ENCODE measurements around the gene NAALADL2.
"Not testable (repeated sequence)": the region's sequence is repeated elsewhere in the genome, so short reads cannot be mapped to it uniquely, and the experiment has no call there.

The NAALADL2 gene

DNA sequence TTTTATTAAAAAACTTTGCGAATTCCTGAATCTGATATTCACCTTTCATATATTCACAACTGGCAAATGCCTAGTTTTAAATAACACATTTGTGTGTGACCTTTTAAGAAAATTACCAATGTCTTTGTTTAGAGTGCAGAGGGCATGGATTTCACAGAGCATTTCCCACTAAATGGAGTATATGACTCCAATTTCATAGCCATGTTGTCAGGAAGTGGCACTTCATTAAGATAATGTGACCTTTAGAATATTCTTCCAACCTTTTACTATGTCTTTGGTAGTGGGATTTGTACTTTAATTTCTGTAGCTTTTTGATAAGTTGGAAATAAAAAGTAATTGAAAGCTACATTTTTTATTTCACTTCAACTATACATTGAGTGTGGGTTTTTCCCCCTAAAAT is 188.7 kb downstream of the NAALADL2 start:
- H3K4me3 Mint-ChIP-seq: no peak overlapping the region
- H3K4me1 Mint-ChIP-seq: no peaks in the 10 kb centered on the region
- CTCF ChIA-PET: no interaction called here
- H3K36me3 Mint-ChIP-seq: no peaks in the 10 kb centered on the region
- no peak for DNase-seq
- no peaks in the 10 kb centered on the region for H3K27me3 Mint-ChIP-seq
- no peak overlapping the region for H3K27ac Mint-ChIP-seq
- peaks cover 2% of the 10 kb centered on the region for H3K9me3 Mint-ChIP-seq

DNA sequence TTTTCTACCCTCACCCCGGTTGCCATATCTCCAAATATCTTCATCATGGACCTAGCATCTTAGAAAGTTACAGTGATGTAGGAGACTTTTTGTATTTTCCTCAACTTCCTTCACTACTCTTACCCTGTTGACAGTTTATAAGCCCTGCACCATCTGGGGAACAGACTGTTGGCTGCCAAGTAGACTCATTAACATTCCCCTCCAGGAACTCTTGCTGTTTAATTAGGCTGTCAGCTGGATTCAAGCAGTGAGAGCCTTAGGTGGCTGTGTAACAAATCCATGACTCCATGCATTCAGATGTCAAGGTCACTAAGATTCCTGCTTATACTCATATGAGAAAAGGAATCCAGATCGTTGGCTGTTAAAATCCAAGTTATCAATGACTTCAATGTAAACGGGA is 198.3 kb downstream of the NAALADL2 start:
- Mint-ChIP-seq H3K36me3 (no peaks in the 10 kb centered on the region), H3K27me3 (no peaks in the 10 kb centered on the region), H3K4me1 (no peaks in the 10 kb centered on the region), H3K27ac (no peak overlapping the region), H3K4me3 (no peak overlapping the region), H3K9me3 (peaks cover 16% of the 10 kb centered on the region)
- CTCF ChIA-PET: no interaction called here
- DNase-seq: no peak

DNA sequence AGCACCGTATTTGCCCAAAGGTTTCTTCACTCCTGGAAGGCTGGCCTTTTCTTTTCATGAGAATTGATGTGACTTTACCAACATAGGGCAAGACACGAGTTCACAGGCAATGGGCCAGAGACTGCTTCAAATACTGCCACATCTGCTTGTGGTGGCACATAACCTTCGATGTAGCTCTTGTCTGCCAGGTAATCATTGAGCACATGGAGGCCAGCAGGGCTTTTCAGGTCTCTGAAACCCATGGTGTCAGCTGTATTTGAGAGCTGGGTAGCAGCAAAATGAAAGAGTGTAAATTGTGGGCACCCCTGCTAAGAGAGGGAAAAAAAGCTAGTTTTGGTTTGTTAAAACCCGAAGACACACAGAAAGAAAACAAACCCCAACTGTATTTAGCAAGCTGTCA is 200.7 kb downstream of the NAALADL2 start:
- no peaks in the 10 kb centered on the region for H3K4me1 Mint-ChIP-seq
- DNase-seq: no peak
- H3K4me3 Mint-ChIP-seq: no peak overlapping the region
- H3K27ac Mint-ChIP-seq: no peak overlapping the region
- H3K27me3 Mint-ChIP-seq: no peaks in the 10 kb centered on the region
- CTCF ChIA-PET: no interaction called here
- H3K9me3 Mint-ChIP-seq: peaks cover 16% of the 10 kb centered on the region
- H3K36me3 Mint-ChIP-seq: no peaks in the 10 kb centered on the region

DNA sequence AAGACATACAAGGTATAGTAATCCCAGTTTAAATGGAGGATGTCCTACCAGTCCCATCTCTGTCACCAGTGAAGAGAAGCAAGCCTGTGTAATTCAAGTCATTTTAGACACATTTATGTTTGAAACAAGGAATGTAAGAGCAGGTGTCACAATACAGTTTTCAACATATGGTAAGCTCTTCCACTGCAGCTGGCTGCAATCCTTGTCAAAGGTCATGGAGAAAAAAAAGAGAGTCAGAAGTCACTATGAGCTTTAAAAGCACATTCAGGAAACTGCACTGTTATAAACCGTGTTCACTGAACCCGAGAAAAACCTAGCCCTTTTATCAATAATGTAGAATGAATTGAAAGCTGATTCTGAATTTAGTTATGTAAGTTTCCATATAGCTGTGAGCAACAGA is 206.4 kb downstream of the NAALADL2 start:
- no peak for DNase-seq
- peaks cover 4% of the 10 kb centered on the region for H3K9me3 Mint-ChIP-seq
- H3K27ac Mint-ChIP-seq: no peak overlapping the region
- no peak overlapping the region for H3K4me3 Mint-ChIP-seq
- no peaks in the 10 kb centered on the region for H3K36me3 Mint-ChIP-seq
- H3K27me3 Mint-ChIP-seq: no peaks in the 10 kb centered on the region
- no peaks in the 10 kb centered on the region for H3K4me1 Mint-ChIP-seq
- CTCF ChIA-PET: no interaction called here

DNA sequence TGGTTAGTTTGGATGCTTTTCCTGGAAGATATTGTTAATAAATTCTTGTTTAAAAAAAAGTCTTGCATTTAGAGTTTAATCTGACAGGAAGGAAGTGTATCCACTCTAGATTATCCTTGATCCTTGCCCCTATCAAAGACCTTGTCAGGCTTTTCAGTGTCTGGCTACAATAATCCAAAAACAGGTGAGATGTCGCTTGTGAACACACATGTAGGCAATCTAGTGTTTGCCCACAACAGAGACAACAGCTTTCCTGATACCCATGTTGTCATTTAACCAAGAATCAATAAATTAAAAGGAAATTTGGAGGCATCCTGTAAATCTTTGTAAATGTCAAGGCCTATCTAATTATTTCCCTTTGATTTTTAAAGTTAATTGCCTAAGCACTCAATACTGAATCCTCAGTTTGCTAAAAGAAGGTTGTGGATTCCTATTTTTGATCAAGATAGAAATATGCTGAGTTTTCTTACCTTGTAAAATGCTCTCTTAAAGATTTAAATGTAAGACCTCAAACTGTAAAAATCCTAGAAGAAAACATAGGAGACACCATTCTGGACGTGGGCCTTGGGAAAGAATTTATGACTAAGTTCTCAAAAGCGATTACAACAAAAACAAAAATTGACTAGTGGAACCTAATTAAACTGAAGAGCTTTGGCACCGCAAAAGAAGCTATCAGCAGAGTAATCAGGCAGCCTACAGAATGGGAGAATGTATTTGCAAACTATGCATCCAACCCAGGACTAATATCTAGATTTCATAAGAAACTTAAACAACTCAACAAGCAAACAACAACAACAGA is 207.7 kb downstream of the NAALADL2 start:
- CTCF ChIA-PET: no interaction called here
- Mint-ChIP-seq H3K36me3 (no peaks in the 10 kb centered on the region), H3K4me3 (no peak overlapping the region), H3K27me3 (no peaks in the 10 kb centered on the region), H3K9me3 (peaks cover 3% of the 10 kb centered on the region), H3K27ac (no peak overlapping the region), H3K4me1 (no peaks in the 10 kb centered on the region)
- no peak for DNase-seq

DNA sequence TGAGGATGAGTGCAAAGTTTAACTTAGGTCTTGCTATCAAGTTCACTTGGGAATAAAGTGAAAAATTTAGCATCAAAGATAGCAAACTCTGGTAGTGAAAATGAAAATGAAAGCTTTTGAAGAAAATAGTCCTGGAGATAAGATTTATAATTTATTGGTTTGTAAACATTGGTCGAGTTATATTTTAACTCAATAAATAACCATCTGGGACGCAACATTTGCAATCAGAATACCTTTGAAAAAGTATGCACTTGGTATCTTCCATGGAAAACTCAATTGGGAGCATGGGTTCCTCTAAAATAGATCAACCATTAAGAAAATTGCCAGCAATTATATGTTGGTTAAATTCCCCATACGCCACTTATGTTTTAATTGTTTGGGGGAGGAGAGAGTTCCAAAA is 209.5 kb downstream of the NAALADL2 start:
- DNase-seq: no peak
- Mint-ChIP-seq H3K9me3 (peaks cover 3% of the 10 kb centered on the region), H3K27me3 (no peaks in the 10 kb centered on the region), H3K27ac (no peak overlapping the region), H3K4me3 (no peak overlapping the region), H3K36me3 (no peaks in the 10 kb centered on the region), H3K4me1 (no peaks in the 10 kb centered on the region)
- CTCF ChIA-PET: no interaction called here

DNA sequence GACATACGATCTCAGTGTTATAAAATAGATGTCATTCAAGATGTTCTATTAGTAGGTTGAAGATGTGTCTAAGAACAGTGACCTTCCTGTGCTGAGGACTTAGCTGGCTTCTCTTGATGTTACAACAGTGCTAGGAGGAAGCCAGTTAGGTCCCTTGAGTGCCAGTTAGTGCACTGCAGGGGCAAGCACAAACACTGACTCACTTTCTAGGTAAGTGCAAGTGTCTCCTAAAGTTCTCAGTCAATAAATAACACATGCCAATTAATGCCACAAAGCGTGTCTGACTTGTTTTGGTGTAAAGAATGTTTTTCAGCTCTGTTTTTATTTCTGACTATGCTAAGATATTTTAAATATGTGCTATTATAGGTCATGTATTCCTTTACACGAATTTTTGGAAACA is 211.8 kb downstream of the NAALADL2 start:
- CTCF ChIA-PET: no interaction called here
- no peak overlapping the region for H3K4me3 Mint-ChIP-seq
- no peak overlapping the region for H3K27ac Mint-ChIP-seq
- no peaks in the 10 kb centered on the region for H3K27me3 Mint-ChIP-seq
- H3K4me1 Mint-ChIP-seq: no peaks in the 10 kb centered on the region
- no peak for DNase-seq
- peaks cover 4% of the 10 kb centered on the region for H3K9me3 Mint-ChIP-seq
- no peaks in the 10 kb centered on the region for H3K36me3 Mint-ChIP-seq

DNA sequence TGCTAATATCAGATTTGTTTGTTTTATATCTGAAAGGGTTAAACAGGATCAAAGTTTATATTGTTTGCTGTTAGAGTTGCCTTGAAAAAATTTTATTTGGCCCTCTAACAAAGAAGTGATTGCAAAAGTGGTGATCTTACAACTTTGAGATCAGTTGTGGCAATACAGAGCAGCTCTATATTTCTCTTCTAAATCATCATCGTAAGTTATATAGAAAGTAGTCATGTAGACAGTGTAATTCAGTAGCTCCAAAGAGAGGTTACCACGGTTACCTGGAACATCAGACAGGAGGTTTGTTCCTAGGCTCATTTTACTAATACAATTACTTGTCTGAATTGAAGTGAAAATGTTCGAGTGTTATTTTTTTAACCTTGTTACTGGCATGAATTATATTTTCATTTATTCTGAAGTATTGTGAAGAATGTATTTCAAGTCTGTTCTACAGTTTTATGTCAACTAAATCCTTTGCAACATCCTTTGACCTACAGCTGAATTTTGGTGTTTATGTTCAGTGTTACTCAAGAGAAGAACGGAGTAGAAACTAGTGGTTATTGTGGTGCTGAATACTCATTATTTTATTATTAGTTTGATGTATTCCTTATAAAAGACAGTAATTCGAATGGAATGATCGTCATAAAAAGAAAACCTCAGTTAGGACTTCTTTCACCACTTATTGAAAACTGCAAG is 214.2 kb downstream of the NAALADL2 start:
- H3K27me3 Mint-ChIP-seq: no peaks in the 10 kb centered on the region
- H3K4me1 Mint-ChIP-seq: no peaks in the 10 kb centered on the region
- peaks cover 4% of the 10 kb centered on the region for H3K9me3 Mint-ChIP-seq
- CTCF ChIA-PET: no interaction called here
- H3K27ac Mint-ChIP-seq: no peak overlapping the region
- no peak for DNase-seq
- no peaks in the 10 kb centered on the region for H3K36me3 Mint-ChIP-seq
- H3K4me3 Mint-ChIP-seq: no peak overlapping the region

DNA sequence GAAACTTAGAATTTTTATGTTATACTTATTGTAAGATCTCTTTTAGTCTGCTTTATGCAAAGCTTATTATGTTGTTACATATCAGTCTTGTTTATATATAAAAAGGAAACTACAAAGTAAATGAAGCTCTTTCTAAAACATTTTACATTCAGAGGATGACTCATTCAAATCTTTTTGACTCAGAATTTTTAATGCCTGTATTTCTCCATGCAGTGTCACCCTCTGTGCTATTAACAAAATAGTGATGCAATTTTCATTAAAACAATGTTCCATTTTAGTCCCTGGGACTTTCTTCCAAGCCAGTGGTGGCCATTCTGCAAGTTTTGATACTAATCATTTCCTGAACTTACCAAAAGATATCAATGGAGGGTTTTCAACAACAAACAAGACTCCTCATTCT is 216.1 kb downstream of the NAALADL2 start:
- no peaks in the 10 kb centered on the region for H3K36me3 Mint-ChIP-seq
- H3K27ac Mint-ChIP-seq: no peak overlapping the region
- DNase-seq: no peak
- H3K4me1 Mint-ChIP-seq: no peaks in the 10 kb centered on the region
- no peaks in the 10 kb centered on the region for H3K27me3 Mint-ChIP-seq
- peaks cover 4% of the 10 kb centered on the region for H3K9me3 Mint-ChIP-seq
- CTCF ChIA-PET: no interaction called here
- H3K4me3 Mint-ChIP-seq: no peak overlapping the region

DNA sequence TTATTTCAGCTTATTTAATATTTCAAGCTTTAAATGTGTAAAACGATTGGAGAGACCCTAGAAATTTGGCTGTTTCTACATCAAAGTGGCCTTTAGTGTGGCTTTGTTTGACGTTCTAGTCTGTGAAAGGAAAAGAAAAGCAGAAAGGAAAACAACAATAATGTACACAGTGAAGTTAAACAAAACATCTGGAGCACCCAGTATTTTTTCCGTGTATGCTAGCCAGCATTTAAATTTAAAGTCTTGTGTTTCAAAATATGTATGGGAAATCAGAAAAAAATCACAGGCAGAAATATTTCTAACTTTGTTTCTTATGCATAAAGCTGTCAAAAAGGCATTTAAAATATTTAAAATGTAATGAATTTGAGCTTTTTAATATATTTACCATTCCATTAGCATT is 218.1 kb downstream of the NAALADL2 start:
- CTCF ChIA-PET: no interaction called here
- Mint-ChIP-seq H3K27me3 (no peaks in the 10 kb centered on the region), H3K4me3 (no peak overlapping the region), H3K36me3 (no peaks in the 10 kb centered on the region), H3K27ac (no peak overlapping the region), H3K9me3 (peaks cover 4% of the 10 kb centered on the region), H3K4me1 (no peaks in the 10 kb centered on the region)
- no peak for DNase-seq

DNA sequence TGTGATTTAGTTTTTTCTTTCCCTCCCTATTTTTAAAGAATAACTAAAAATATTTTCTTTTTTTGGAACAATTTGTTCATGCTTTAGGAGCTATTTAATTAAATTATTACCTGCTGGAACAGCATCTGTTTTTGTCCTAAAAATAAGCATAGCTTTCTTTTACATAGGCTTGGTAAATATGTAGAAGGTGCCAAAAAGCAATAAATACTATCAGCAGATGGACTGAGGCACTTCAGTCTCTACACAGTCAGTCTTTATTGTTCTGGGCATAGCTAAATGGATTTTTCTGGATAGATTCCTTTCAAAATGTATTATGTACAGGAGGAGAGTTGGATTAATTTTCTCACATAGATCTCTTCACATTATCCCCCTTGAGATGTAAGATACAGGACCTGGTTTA is 223.5 kb downstream of the NAALADL2 start:
- Mint-ChIP-seq H3K9me3 (no peaks in the 10 kb centered on the region), H3K36me3 (no peaks in the 10 kb centered on the region), H3K27ac (no peak overlapping the region), H3K4me3 (no peak overlapping the region), H3K27me3 (no peaks in the 10 kb centered on the region), H3K4me1 (no peaks in the 10 kb centered on the region)
- CTCF ChIA-PET: no interaction called here
- DNase-seq: no peak

DNA sequence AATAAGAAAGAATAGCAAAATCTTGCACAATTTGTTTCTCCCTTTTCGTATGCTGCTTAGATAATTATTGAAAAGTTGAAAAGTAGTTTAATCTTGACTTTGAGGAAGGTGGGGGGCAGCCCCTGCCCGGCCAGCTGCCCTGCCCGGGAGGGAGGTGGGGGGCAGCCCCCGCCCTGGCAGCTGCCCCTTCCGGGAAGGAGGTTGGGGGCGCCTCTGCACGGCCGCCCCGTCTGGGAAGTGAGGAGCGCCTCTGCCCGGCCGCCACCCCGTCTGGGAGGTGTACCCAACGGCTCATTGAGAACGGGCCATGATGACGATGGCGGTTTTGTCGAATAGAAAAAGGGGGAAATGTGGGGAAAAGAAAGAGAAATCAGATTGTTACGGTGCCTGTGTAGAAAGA is 228.0 kb downstream of the NAALADL2 start:
- H3K27ac Mint-ChIP-seq, DNase-seq, CTCF ChIA-PET, H3K36me3 Mint-ChIP-seq, H3K27me3 Mint-ChIP-seq, H3K9me3 Mint-ChIP-seq, H3K4me1 Mint-ChIP-seq, H3K4me3 Mint-ChIP-seq: not testable (repeated sequence)

DNA sequence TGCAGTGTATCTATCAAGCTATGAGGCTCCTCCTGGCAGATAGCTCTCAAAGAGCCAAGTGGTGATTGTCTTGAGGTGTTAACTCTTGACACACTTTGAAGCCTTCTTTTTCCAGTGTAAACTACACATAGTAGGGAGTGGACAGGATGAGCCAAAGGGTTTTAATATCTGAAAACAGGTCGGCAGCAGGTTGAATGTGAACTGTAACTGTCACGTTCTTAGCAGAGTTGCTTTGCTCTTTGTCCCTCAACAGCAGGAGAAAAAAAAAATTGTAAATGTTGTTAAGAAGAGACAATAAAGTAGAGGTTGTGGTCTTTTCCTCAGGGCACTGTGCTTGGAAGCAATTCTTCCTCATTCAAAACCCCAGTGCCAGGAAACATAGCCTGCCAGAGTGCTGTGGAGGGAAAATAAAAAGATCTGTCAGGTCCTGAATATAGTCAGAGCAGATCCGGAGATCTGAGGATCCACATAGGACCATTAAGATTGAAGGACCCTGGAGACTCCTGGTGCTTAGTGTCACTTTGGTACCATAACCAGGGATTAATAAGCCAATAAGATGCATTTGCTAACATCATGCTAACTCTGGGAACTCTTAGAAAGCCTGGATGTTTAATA is 229.7 kb downstream of the NAALADL2 start:
- H3K4me1 Mint-ChIP-seq: no peaks in the 10 kb centered on the region
- H3K36me3 Mint-ChIP-seq: no peaks in the 10 kb centered on the region
- DNase-seq: no peak
- no peak overlapping the region for H3K27ac Mint-ChIP-seq
- H3K27me3 Mint-ChIP-seq: no peaks in the 10 kb centered on the region
- H3K4me3 Mint-ChIP-seq: no peak overlapping the region
- CTCF ChIA-PET: no interaction called here
- no peaks in the 10 kb centered on the region for H3K9me3 Mint-ChIP-seq

DNA sequence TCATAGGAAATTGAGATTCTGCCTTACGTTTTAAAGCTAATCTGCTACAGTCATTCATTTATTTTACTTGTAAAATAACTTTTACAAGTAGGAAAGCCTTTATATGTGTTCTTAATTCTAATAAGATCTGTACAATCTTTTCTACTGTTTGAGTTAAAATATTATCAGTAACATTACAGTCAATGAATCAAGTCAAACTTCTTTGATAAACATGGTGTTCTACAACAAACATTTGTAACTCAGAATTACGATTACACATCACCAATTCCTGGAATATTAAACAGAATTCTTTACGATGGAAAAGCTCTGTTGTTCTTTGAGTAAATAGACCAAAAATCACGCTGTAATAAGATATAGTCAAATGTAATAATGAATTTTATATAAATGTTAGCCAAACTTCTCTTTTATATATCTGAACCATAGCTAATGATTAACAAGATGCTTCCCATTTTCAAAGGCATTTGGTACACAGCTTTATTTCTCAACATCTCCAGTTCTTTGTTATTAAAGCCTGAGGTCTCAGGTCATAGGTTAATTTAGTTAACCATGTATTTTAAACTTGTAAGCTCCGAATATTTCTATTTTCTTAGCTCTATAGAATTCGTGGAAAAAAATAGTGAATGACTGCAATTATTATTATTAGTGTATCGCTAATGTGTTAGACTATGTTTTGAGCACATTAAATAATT is 232.4 kb downstream of the NAALADL2 start:
- Mint-ChIP-seq H3K36me3 (no peaks in the 10 kb centered on the region), H3K4me1 (no peaks in the 10 kb centered on the region), H3K27ac (no peak overlapping the region), H3K4me3 (no peak overlapping the region), H3K9me3 (no peaks in the 10 kb centered on the region), H3K27me3 (no peaks in the 10 kb centered on the region)
- no peak for DNase-seq
- CTCF ChIA-PET: no interaction called here

DNA sequence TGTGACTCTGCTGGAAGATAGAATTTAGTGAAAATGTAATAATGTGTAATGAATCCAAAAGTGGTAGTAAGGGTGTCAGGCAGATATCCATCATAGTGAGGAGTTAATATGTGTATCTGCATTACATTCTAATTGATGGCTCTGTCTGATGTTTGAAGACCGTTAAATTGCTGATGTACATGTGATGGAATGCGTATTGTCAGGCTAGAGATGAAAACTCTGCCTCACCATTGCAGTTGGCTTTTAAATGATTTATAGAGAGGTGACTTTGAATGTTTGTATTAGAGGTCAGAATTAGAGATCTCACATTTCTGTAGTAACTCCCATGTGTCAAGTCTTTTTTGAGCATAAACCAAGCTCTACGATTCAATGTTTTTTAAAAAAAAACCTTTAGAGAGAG is 234.6 kb downstream of the NAALADL2 start:
- DNase-seq: no peak
- H3K4me1 Mint-ChIP-seq: no peaks in the 10 kb centered on the region
- CTCF ChIA-PET: no interaction called here
- H3K36me3 Mint-ChIP-seq: no peaks in the 10 kb centered on the region
- peaks cover 3% of the 10 kb centered on the region for H3K9me3 Mint-ChIP-seq
- H3K27ac Mint-ChIP-seq: no peak overlapping the region
- no peak overlapping the region for H3K4me3 Mint-ChIP-seq
- no peaks in the 10 kb centered on the region for H3K27me3 Mint-ChIP-seq

Data from activated naive CD4-positive, alpha-beta T cell treated with anti-CD3 and anti-CD28 coated beads, Interleukin-2, amount 10 ng/mL, durations not matched to agents 7 days and 5 days (primary cell).